Nephron (organoid): Measurements from ENCODE around the gene CDIP1.

Source experiments
- H3K27ac Mint-ChIP-seq, 3 experiments: 2 replicates each; pipeline ENCODE4 v1.8.0; 2020; ENCODE audit warnings: mixed read lengths in 3 of 3, mild to moderate bottlenecking in 2 of 3, moderate library complexity in 1 of 3
- H3K27me3 Mint-ChIP-seq: 2 replicates; pipeline ENCODE4 v1.8.0; 2021; ENCODE audit warnings: low read depth, mild to moderate bottlenecking, moderate library complexity, mixed read lengths
- H3K36me3 Mint-ChIP-seq: 2 replicates; pipeline ENCODE4 v1.8.0; 2020; ENCODE audit warnings: low read depth, mixed read lengths
- H3K4me1 Mint-ChIP-seq: 2 replicates; pipeline ENCODE4 v1.8.0; 2020; ENCODE audit warnings: mixed read lengths
- H3K4me3 Mint-ChIP-seq, 3 experiments: 2 replicates each; pipeline ENCODE4 v1.8.0; 2020; ENCODE audit warnings: mild to moderate bottlenecking in 3 of 3, mixed read lengths in 3 of 3, moderate library complexity in 2 of 3
- H3K9me3 Mint-ChIP-seq: 2 replicates; pipeline ENCODE4 v1.8.0; 2020; ENCODE audit warnings: mixed read lengths
- TF ChIP-seq, protein P1 (sequence below), 3 experiments: fragments of 200-600 bp; sonication (generic); IDR thresholded peaks; one replicate each; pipeline ENCODE4 v1.5.0; 2021; ENCODE audit warnings: antibody characterized with exemption in 3 of 3; ENCODE audit not compliant: unreplicated experiment in 3 of 3

CDIP1 gene

DNA sequence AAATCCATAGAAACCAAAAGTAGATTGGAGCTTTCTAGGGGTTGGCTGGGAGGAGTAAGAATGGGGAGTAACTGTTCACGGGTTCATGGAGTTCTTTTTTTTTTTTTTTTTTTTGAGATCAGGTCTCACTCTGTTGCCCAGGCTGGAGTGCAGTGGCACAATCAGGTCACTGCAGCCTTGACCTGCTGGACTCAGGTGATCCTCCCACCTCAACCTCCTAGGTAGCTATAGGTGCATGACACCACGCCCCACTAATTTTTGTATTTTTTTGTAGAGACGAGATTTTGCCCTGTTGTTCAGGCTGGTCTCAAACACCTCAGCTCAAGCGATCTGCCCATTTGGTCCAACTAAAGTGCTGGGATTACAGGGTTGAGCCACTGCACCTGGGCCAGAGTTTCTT, 65.7 kb downstream of the CDIP1 start:
- Mint-ChIP-seq H3K9me3 (no peaks in the 10 kb centered on the region), H3K4me3 (peak overlapping the region; percentile 83 to 85 (median 84)), H3K36me3 (peaks cover 10% of the 10 kb centered on the region), H3K4me1 (peaks cover 16% of the 10 kb centered on the region), H3K27ac (peak overlapping the region in 2 of 3 experiments; percentile 27 to 33), H3K27me3 (no peaks in the 10 kb centered on the region)
- TF ChIP-seq, protein P1, sequence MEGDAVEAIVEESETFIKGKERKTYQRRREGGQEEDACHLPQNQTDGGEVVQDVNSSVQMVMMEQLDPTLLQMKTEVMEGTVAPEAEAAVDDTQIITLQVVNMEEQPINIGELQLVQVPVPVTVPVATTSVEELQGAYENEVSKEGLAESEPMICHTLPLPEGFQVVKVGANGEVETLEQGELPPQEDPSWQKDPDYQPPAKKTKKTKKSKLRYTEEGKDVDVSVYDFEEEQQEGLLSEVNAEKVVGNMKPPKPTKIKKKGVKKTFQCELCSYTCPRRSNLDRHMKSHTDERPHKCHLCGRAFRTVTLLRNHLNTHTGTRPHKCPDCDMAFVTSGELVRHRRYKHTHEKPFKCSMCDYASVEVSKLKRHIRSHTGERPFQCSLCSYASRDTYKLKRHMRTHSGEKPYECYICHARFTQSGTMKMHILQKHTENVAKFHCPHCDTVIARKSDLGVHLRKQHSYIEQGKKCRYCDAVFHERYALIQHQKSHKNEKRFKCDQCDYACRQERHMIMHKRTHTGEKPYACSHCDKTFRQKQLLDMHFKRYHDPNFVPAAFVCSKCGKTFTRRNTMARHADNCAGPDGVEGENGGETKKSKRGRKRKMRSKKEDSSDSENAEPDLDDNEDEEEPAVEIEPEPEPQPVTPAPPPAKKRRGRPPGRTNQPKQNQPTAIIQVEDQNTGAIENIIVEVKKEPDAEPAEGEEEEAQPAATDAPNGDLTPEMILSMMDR (IDR thresholded peaks at IDR 0.05; ENCODE audit: unreplicated experiment in 3 of 3), result no peak

DNA sequence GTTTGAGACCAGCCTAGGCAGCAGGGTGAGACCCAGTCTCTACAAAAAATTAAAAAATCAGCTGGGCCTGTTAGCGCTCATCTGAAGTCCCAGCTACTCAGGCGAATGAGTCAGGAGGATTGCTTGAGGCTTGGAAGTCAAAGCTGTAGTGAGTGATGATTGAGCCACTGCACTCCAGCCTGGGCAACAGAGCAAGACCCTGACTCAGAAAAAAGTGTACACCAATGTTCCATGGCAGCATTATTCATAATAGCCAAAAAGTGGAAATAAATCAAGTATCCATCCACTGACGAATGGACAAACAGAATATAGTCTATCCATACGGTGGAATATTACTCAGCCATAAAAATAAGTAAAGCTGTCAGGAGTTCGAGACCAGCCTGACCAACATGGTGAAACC, 66.7 kb downstream of the CDIP1 start:
- Mint-ChIP-seq H3K4me1 (peaks cover 15% of the 10 kb centered on the region), H3K9me3 (no peaks in the 10 kb centered on the region), H3K4me3 (peak overlapping the region in 2 of 3 experiments; percentile 45 to 68), H3K36me3 (peaks cover 12% of the 10 kb centered on the region), H3K27me3 (no peaks in the 10 kb centered on the region), H3K27ac (no peak overlapping the region)
- TF ChIP-seq, protein P1 (IDR thresholded peaks at IDR 0.05; ENCODE audit: unreplicated experiment in 3 of 3), result no peak

DNA sequence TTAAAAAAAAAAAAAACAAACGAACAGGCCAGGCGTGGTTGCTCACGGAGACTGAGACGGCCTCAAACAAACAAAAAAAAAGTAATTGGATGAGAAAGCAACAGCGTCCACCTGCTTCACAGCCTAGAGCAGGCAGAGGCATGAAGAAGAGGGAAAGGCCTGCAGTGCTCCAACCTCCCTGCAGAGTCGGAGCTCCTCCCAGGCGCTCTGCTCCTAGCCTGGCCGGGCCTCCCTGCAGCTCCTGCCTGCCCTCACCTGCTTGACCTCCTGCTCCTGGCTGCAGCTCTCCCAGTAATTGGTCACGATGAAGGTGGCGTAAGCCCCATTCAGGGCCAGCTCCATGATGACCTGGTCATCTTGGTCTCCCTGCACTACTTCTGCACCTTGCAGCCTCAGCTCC, 69.6 kb downstream of the CDIP1 start:
- H3K4me3 Mint-ChIP-seq, result no peak overlapping the region
- H3K9me3 Mint-ChIP-seq, result no peaks in the 10 kb centered on the region
- no peaks in the 10 kb centered on the region for H3K27me3 Mint-ChIP-seq
- H3K27ac Mint-ChIP-seq, result no peak overlapping the region
- peaks cover 4% of the 10 kb centered on the region for H3K4me1 Mint-ChIP-seq
- TF ChIP-seq, protein P1 (IDR thresholded peaks at IDR 0.05; ENCODE audit: unreplicated experiment in 3 of 3), result no peak
- peaks cover 25% of the 10 kb centered on the region for H3K36me3 Mint-ChIP-seq

DNA sequence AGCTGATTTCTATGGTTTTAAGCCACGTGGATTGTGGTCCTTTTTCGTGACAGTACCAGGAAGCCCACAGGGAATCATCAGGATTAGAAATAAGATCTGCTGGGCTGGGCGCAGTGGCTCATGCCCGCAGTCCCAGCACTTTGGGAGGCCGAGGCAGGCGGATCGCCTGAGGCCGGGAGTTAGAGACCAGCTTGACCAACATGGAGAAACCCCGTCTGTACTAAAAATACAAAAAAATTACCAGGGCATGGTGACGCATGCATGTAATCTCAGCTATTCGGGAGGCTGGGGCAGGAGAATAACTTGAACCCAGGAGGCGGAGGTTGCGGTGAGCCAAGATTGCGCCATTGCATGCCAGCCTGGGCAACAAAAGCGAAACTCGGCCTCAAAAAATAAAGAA, 70.7 kb downstream of the CDIP1 start:
- TF ChIP-seq, protein P1 (IDR thresholded peaks at IDR 0.05; ENCODE audit: unreplicated experiment in 3 of 3), result no peak
- no peak overlapping the region for H3K4me3 Mint-ChIP-seq
- H3K4me1 Mint-ChIP-seq, result no peaks in the 10 kb centered on the region
- no peak overlapping the region for H3K27ac Mint-ChIP-seq
- no peaks in the 10 kb centered on the region for H3K9me3 Mint-ChIP-seq
- H3K36me3 Mint-ChIP-seq, result peaks cover 28% of the 10 kb centered on the region
- H3K27me3 Mint-ChIP-seq, result no peaks in the 10 kb centered on the region

DNA sequence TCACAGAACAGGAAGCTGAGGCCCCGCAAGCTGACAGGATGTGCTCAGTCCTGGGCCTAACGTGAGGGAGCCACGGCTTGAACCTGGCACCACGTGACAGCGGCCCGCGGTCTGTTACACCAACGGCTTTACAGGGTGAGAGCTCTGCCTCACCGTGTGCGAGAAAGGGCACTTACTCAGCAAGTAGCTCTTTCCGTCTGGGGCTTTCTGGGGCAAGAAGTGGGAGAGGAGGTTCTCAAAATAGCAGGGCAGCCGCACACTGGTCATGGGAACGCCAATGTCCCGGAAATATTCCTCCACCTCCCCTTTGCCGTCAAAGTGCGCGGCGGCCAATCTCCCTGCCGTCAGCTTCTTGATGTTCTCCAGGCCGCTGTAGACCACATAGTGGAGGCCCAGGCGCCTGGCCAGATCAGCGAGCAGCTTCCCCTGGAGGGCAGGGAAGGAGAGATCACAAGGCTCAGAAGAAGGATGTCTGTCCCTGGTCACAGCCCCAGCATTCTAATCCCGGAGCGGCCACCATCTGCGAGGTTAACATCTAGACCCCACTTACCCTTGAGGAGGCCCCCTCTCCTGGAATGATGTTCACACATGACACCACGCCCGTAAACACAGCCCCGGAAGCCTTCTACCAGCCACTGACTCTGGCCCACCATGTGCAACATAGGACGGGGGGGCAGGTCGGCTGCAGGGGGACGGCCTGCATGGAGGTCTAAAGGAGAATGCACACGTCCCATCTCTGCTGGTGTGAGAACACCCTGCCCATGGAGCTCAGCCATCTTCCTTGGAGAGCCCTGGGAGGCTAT, 72.4 kb downstream of the CDIP1 start:
- Mint-ChIP-seq H3K27ac (no peak overlapping the region), H3K36me3 (peaks cover 28% of the 10 kb centered on the region), H3K9me3 (no peaks in the 10 kb centered on the region), H3K4me3 (no peak overlapping the region), H3K4me1 (no peaks in the 10 kb centered on the region), H3K27me3 (no peaks in the 10 kb centered on the region)
- TF ChIP-seq, protein P1 (IDR thresholded peaks at IDR 0.05; ENCODE audit: unreplicated experiment in 3 of 3), result no peak
